Activated naive CD8-positive, alpha-beta T cell treated with anti-CD3 and anti-CD28 coated beads, Interleukin-2, amount 50 U/mL, for 24 hours (primary cell): Measurements from ENCODE around the gene RFX1.
A peak's percentile ranks its signal among the peaks of the same experiment; 100 is the strongest.
"Not testable (repeated sequence)": the region's sequence is repeated elsewhere in the genome, so short reads cannot be mapped to it uniquely, and the experiment has no call there.

Experiments used
- ATAC-seq: fragments of 150-1000 bp; cut with Tn5 transposase; one replicate; pipeline ENCODE4 v1.10.0; 2021
- DNase-seq: peaks from one replicate; pipeline ENCODE4 v3.0.0; 2021
- H3K27ac Mint-ChIP-seq: one replicate; pipeline ENCODE4 v1.8.0; 2021; ENCODE audit warnings: mild to moderate bottlenecking, mixed read lengths
- H3K27me3 Mint-ChIP-seq: one replicate; pipeline ENCODE4 v1.8.0; 2021; ENCODE audit warnings: mixed read lengths
- H3K36me3 Mint-ChIP-seq: one replicate; pipeline ENCODE4 v1.8.0; 2021; ENCODE audit warnings: low read depth, mixed read lengths
- H3K4me1 Mint-ChIP-seq: one replicate; pipeline ENCODE4 v1.8.0; 2021; ENCODE audit warnings: mixed read lengths
- H3K4me3 Mint-ChIP-seq: one replicate; pipeline ENCODE4 v1.8.0; 2021; ENCODE audit warnings: mild to moderate bottlenecking, moderate library complexity, mixed read lengths
- H3K9me3 Mint-ChIP-seq: one replicate; pipeline ENCODE4 v1.8.0; 2021; ENCODE audit warnings: mixed read lengths

Gene RFX1

GRCh38 chr19:14035706-14036105, 29.6 kb upstream of the RFX1 start:
- no peaks in the 10 kb centered on the region for H3K27me3 Mint-ChIP-seq
- no peak for DNase-seq
- H3K4me1 Mint-ChIP-seq = peaks cover 17% of the 10 kb centered on the region
- H3K9me3 Mint-ChIP-seq = no peaks in the 10 kb centered on the region
- no peak for ATAC-seq
- H3K4me3 Mint-ChIP-seq = no peak overlapping the region
- H3K27ac Mint-ChIP-seq = no peak overlapping the region
- peaks cover 30% of the 10 kb centered on the region for H3K36me3 Mint-ChIP-seq

GRCh38 chr19:14035159-14035558, 29.0 kb upstream of the RFX1 start:
- DNase-seq, H3K27me3 Mint-ChIP-seq, ATAC-seq, H3K9me3 Mint-ChIP-seq, H3K27ac Mint-ChIP-seq, H3K4me3 Mint-ChIP-seq: not testable (repeated sequence)
- H3K4me1 Mint-ChIP-seq = peaks cover 17% of the 10 kb centered on the region
- H3K36me3 Mint-ChIP-seq = peaks cover 30% of the 10 kb centered on the region

- peak overlapping the region; percentile 86 for H3K27ac Mint-ChIP-seq
- H3K9me3 Mint-ChIP-seq = no peaks in the 10 kb centered on the region
- DNase-seq (no peak), ATAC-seq (no peak)
- H3K4me3 Mint-ChIP-seq = peak overlapping the region; percentile 53
- no peaks in the 10 kb centered on the region for H3K27me3 Mint-ChIP-seq
- peaks cover 24% of the 10 kb centered on the region for H3K36me3 Mint-ChIP-seq
- peaks cover 17% of the 10 kb centered on the region for H3K4me1 Mint-ChIP-seq
Observed at GRCh38 chr19:14033946-14034345, 27.8 kb upstream of the RFX1 start.

GRCh38 chr19:14031719-14032480, 25.8 kb upstream of the RFX1 start, which contains the start of gene IL27RA:
Gene IL27RA, plus strand, starts transcription at chr19:14031762. Its CDS starts 111 bp downstream, at chr19:14031873.
- peak; percentile 77 for DNase-seq
- peak within 1 kb of the TSS; percentile 91 for H3K27ac Mint-ChIP-seq
- no peaks in the 10 kb centered on the region for H3K9me3 Mint-ChIP-seq
- peak; percentile 77 for ATAC-seq
- H3K36me3 Mint-ChIP-seq = peaks cover 9% of the 10 kb centered on the region
- H3K4me3 Mint-ChIP-seq = peak within 1 kb of the TSS; percentile 92
- peaks cover 17% of the 10 kb centered on the region for H3K4me1 Mint-ChIP-seq
- no peaks in the 10 kb centered on the region for H3K27me3 Mint-ChIP-seq

- H3K4me1 Mint-ChIP-seq = peaks cover 16% of the 10 kb centered on the region
- H3K36me3 Mint-ChIP-seq = peaks cover 6% of the 10 kb centered on the region
- no peaks in the 10 kb centered on the region for H3K27me3 Mint-ChIP-seq
- peak overlapping the region; percentile 92 for H3K4me3 Mint-ChIP-seq
- no peaks in the 10 kb centered on the region for H3K9me3 Mint-ChIP-seq
- H3K27ac Mint-ChIP-seq = peak overlapping the region; percentile 53
- no peak for DNase-seq
- ATAC-seq = no peak
Observed at GRCh38 chr19:14030997-14031718, 25.0 kb upstream of the RFX1 start.

- Mint-ChIP-seq H3K4me3 (no peak overlapping the region), H3K4me1 (peaks cover 13% of the 10 kb centered on the region), H3K9me3 (no peaks in the 10 kb centered on the region), H3K27me3 (no peaks in the 10 kb centered on the region), H3K27ac (no peak overlapping the region), H3K36me3 (peaks cover 2% of the 10 kb centered on the region)
- ATAC-seq (no peak), DNase-seq (no peak)
Observed at GRCh38 chr19:14028901-14029300, 22.8 kb upstream of the RFX1 start.

GRCh38 chr19:14027856-14028450, 21.8 kb upstream of the RFX1 start, which contains the start of gene RLN3:
Gene RLN3, plus strand, starts transcription at chr19:14028148. Its CDS starts 57 bp downstream, at chr19:14028205.
- Mint-ChIP-seq H3K4me3 (no peak within 1 kb of the TSS), H3K4me1 (peaks cover 19% of the 10 kb centered on the region), H3K36me3 (peaks cover 1% of the 10 kb centered on the region), H3K9me3 (no peaks in the 10 kb centered on the region), H3K27me3 (no peaks in the 10 kb centered on the region), H3K27ac (no peak within 1 kb of the TSS)
- ATAC-seq = no peak
- DNase-seq = no peak

- H3K9me3 Mint-ChIP-seq, ATAC-seq, H3K36me3 Mint-ChIP-seq, H3K27me3 Mint-ChIP-seq, DNase-seq, H3K4me3 Mint-ChIP-seq, H3K27ac Mint-ChIP-seq: not testable (repeated sequence)
- H3K4me1 Mint-ChIP-seq = peaks cover 18% of the 10 kb centered on the region
Observed at GRCh38 chr19:14026652-14027192, 20.6 kb upstream of the RFX1 start.

- ATAC-seq = no peak
Observed at GRCh38 chr19:14023404-14024235, 17.5 kb upstream of the RFX1 start.

GRCh38 chr19:14022469-14022868, 16.3 kb upstream of the RFX1 start:
- Mint-ChIP-seq H3K4me3 (no peak overlapping the region), H3K27me3 (no peaks in the 10 kb centered on the region), H3K36me3 (no peaks in the 10 kb centered on the region), H3K27ac (no peak overlapping the region), H3K9me3 (no peaks in the 10 kb centered on the region), H3K4me1 (peaks cover 13% of the 10 kb centered on the region)
- no peak for ATAC-seq
- no peak for DNase-seq

More at GRCh38 chr19:14023404-14024235, 17.5 kb upstream of the RFX1 start:
- peak overlapping the region; percentile 41 for H3K27ac Mint-ChIP-seq
- no peak overlapping the region for H3K4me3 Mint-ChIP-seq
- DNase-seq = peak; percentile 40
- no peaks in the 10 kb centered on the region for H3K36me3 Mint-ChIP-seq
- H3K9me3 Mint-ChIP-seq = no peaks in the 10 kb centered on the region
- H3K27me3 Mint-ChIP-seq = no peaks in the 10 kb centered on the region
- H3K4me1 Mint-ChIP-seq = peaks cover 13% of the 10 kb centered on the region

GRCh38 chr19:14021474-14021873, 15.4 kb upstream of the RFX1 start:
- Mint-ChIP-seq H3K9me3 (no peaks in the 10 kb centered on the region), H3K4me1 (peaks cover 13% of the 10 kb centered on the region), H3K27me3 (no peaks in the 10 kb centered on the region), H3K27ac (no peak overlapping the region), H3K36me3 (no peaks in the 10 kb centered on the region), H3K4me3 (no peak overlapping the region)
- DNase-seq (no peak), ATAC-seq (no peak)

- DNase-seq, ATAC-seq, H3K27me3 Mint-ChIP-seq, H3K9me3 Mint-ChIP-seq, H3K27ac Mint-ChIP-seq, H3K36me3 Mint-ChIP-seq, H3K4me3 Mint-ChIP-seq: not testable (repeated sequence)
- H3K4me1 Mint-ChIP-seq = peaks cover 20% of the 10 kb centered on the region
Observed at GRCh38 chr19:14019739-14020138, 13.6 kb upstream of the RFX1 start.

- H3K9me3 Mint-ChIP-seq = no peaks in the 10 kb centered on the region
- H3K27me3 Mint-ChIP-seq = no peaks in the 10 kb centered on the region
- no peak overlapping the region for H3K4me3 Mint-ChIP-seq
- ATAC-seq (no peak), DNase-seq (no peak)
- no peaks in the 10 kb centered on the region for H3K36me3 Mint-ChIP-seq
- H3K27ac Mint-ChIP-seq = no peak overlapping the region
- H3K4me1 Mint-ChIP-seq = peaks cover 22% of the 10 kb centered on the region
Observed at GRCh38 chr19:14019100-14019499, 13.0 kb upstream of the RFX1 start.

- H3K27ac Mint-ChIP-seq = peak overlapping the region; percentile 59
- H3K4me1 Mint-ChIP-seq = peaks cover 8% of the 10 kb centered on the region
- H3K9me3 Mint-ChIP-seq = no peaks in the 10 kb centered on the region
- no peak overlapping the region for H3K4me3 Mint-ChIP-seq
- H3K36me3 Mint-ChIP-seq = no peaks in the 10 kb centered on the region
- ATAC-seq (peak; percentile 46), DNase-seq (no peak)
- H3K27me3 Mint-ChIP-seq = no peaks in the 10 kb centered on the region
Observed at GRCh38 chr19:14015524-14016035, 9.5 kb upstream of the RFX1 start.
